Psoas muscle (tissue), 8 donors: ENCODE measurements around the gene ACACB. TPM values are rescaled to one million over a fixed set of nuclear protein-coding genes. Genes with fewer than 3 reads are reported as not detected.

ENCODE experiments used
- ATAC-seq, 4 donors: fragments of 200-7000 bp; cut with Tn5 transposase; one replicate each; pipeline ENCODE4 v1.9.1; 2020; ENCODE audit warnings: moderate library complexity in 3 of 4, mild to moderate bottlenecking in 2 of 4
- DNase-seq, 2 donors: peaks; one replicate each; pipeline ENCODE4 v3.0.0-alpha.2; 2020
- H3K27ac ChIP-seq: fragments of 200-600 bp; one replicate; pipeline ENCODE4 v1.8.0; 2022
- H3K27me3 ChIP-seq, 3 donors: fragments of 200-600 bp in 1 of 3; one replicate each; pipeline versions ENCODE4 v1.6.1 to v1.8.0; 2013 to 2022; ENCODE audit warnings: low read length in 2 of 3, mild to moderate bottlenecking in 2 of 3, moderate library complexity in 1 of 3; ENCODE audit not compliant: insufficient read depth in 3 of 3
- H3K36me3 ChIP-seq, 2 donors: fragments of 200-600 bp in 1 of 2; one replicate each; pipeline versions ENCODE4 v1.6.1 to v1.8.0; 2013 to 2022; ENCODE audit warnings: low read depth in 1 of 2, mild to moderate bottlenecking in 1 of 2, moderate library complexity in 1 of 2; ENCODE audit not compliant: insufficient read depth in 1 of 2
- H3K4me1 ChIP-seq: fragments of 200-600 bp; one replicate; pipeline ENCODE4 v1.8.0; 2022
- H3K4me3 ChIP-seq: fragments of 200-600 bp; one replicate; pipeline ENCODE4 v1.8.0; 2022; ENCODE audit warnings: mild to moderate bottlenecking
- H3K9me3 ChIP-seq: fragments of 200-600 bp; one replicate; pipeline ENCODE4 v1.8.0; 2022
- WGBS, 3 donors: extraction: QIAGEN DNeasy Blood & Tissue Kit; methylation state at CpG; one replicate each; pipeline versions ENCODE4 v1.1.6 to v1.1.7; 2013; 5-methylcytosine and 5-hydroxymethylcytosine counted together
- intact Hi-C, 2 donors: fragments of 100-400 bp; cut with DNase I; formaldehyde crosslinking; loops; one replicate each; pipeline versions ENCODE4 v1.11.0 to v1.14.2; 2022
- polyA plus RNA-seq, 3 donors: library from polyadenylated mRNA; stranded (reverse); fragments of 200-250 nt; gene quantifications; one replicate each; pipeline ENCODE4 v1.2.3, GENCODE V29; 2013
- total RNA-seq, 4 donors: library from RNA; stranded (reverse); fragmentation: NEBNext Ultra II Directional in 2 of 4; extraction: Animal tissue kit (Norgen Biotek cat#: 25700) in 2 of 4; gene quantifications; one replicate each; pipeline versions ENCODE4 v1.2.1 to v1.2.4, GENCODE V29; 2021 to 2023
- TF ChIP-seq, protein P1 (sequence below): fragments of 200-600 bp; IDR thresholded peaks from one replicate; pipeline ENCODE4 v1.8.0; 2022; ENCODE audit warnings: antibody characterized with exemption
- donor health status: healthy with polysubstance abuse.
- donor health status: DM: no; HTN: no; CAD: no; lungs with moderate emphysema.
- donor health status: Bipolar disorder and iron deficiency.
- donor health status: healthy.
- donor health status: DM: yes; HTN: yes; CAD: no.
- donor health status: DM: no; HTN: no; CAD: no.
- donor health status: DM: no; HTN: no; CAD: no.
- donor health status: DM: yes; HTN: yes; CAD: no.

Gene ACACB
- total and polyA plus RNA-seq, 7 donors, result 27.0 to 503 (median 246) TPM

DNA sequence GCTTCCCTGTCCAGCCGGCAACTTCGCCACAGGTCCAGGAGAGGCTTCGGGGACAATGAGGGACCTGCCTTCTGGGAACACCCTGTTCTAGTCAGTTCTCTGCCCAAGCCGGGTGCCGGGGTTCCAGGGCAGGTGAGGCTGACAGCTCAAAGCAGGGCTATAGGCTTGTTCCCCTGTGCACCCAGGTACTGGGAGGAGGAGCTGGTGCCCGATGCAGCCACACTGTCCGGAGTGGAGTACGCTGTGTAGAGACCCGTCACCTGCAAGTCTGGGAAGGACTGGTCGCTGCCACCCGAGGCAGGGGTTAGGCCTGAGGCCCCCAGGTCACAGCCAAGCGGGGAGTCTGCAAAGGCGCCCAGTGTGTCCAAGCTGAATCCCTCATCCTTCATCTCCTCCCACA lies 163.1 kb downstream of the ACACB start:
- intact Hi-C loops, result no loop called here

DNA sequence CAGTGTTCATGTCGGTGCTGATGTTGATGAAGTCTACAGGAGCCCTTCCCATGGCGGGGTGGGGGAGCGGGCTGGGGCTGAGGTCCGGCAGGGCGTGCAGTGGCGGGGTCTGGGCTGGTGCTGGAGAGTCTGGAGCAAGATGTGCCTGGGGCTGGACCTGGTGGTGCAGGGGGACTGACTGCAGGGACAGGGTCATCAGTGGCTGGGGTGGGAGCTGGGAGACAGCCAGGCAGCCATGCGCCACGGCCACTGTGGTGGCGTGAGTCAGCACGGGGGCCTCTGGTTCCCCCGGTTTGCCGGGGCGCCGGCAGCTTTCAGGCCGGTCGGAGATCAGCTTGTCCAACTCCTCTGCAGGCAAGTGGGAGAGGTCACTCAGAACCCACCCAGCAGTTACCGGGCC lies 165.1 kb downstream of the ACACB start:
- intact Hi-C loops, result no loop called here

More for the DNA sequence above, 163.1 kb downstream of the ACACB start:
- no peaks in the 10 kb centered on the region for H3K4me1 ChIP-seq
- no peaks in the 10 kb centered on the region for H3K36me3 ChIP-seq
- TF ChIP-seq, protein P1, sequence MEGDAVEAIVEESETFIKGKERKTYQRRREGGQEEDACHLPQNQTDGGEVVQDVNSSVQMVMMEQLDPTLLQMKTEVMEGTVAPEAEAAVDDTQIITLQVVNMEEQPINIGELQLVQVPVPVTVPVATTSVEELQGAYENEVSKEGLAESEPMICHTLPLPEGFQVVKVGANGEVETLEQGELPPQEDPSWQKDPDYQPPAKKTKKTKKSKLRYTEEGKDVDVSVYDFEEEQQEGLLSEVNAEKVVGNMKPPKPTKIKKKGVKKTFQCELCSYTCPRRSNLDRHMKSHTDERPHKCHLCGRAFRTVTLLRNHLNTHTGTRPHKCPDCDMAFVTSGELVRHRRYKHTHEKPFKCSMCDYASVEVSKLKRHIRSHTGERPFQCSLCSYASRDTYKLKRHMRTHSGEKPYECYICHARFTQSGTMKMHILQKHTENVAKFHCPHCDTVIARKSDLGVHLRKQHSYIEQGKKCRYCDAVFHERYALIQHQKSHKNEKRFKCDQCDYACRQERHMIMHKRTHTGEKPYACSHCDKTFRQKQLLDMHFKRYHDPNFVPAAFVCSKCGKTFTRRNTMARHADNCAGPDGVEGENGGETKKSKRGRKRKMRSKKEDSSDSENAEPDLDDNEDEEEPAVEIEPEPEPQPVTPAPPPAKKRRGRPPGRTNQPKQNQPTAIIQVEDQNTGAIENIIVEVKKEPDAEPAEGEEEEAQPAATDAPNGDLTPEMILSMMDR, result no peak
- peaks cover 0 to 1% (median 0%) of the 10 kb centered on the region in 3 donors for H3K27me3 ChIP-seq
- H3K4me3 ChIP-seq, result no peak overlapping the region
- H3K27ac ChIP-seq, result no peak overlapping the region
- no peaks in the 10 kb centered on the region for H3K9me3 ChIP-seq
- whole genome bisulfite sequencing, 3 donors, result 93 to 97% (median 95%) methylated on average over 13 of the region's 13 CpGs
- DNase-seq (no peak), ATAC-seq (peak in 3 of 4 donors; percentile 3 to 6 (median 5))

DNA sequence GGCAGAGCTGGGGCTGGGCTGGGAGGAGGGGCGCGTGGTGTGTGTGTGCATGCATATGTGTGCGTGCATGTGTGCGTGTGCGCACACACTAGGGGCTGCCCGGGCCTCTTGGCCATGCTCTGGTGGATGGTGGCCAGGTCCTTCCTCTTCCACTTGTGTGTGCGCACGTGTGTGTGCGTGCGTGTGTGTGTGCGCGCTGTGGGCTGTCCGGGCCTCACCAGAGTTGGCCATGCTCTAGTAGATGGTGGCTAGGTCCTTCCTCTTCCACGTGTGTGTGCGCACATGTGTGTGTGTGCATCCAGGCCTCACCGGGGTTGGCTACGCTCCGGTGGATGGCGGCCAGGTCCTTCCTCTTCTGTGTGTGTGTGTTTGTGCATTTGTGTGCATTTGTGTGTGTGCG lies 168.0 kb downstream of the ACACB start:
- ATAC-seq (no peak), DNase-seq (no peak)
- Histone ChIP-seq H3K27ac (no peak overlapping the region), H3K27me3 (peaks cover 0 to 1% (median 0%) of the 10 kb centered on the region in 3 donors), H3K4me1 (no peaks in the 10 kb centered on the region), H3K9me3 (no peaks in the 10 kb centered on the region), H3K4me3 (no peak overlapping the region), H3K36me3 (no peaks in the 10 kb centered on the region)
- intact Hi-C loops, result no loop called here
- TF ChIP-seq, protein P1, result no peak
- WGBS, 3 donors, result 88 to 93% (median 93%) methylated on average over 20 of the region's 20 CpGs

More for the DNA sequence above, 165.1 kb downstream of the ACACB start:
- DNase-seq (peak; percentile 11 to 47), ATAC-seq (peak in 2 of 4 donors; percentile 2 to 6)
- peaks cover 0 to 1% (median 0%) of the 10 kb centered on the region in 3 donors for H3K27me3 ChIP-seq
- no peaks in the 10 kb centered on the region for H3K9me3 ChIP-seq
- WGBS, 3 donors, result 82 to 88% (median 86%) methylated on average over 13 to 17 of the region's 17 CpGs
- H3K4me3 ChIP-seq, result no peak overlapping the region
- no peaks in the 10 kb centered on the region for H3K4me1 ChIP-seq
- no peaks in the 10 kb centered on the region for H3K36me3 ChIP-seq
- TF ChIP-seq, protein P1, result no peak
- H3K27ac ChIP-seq, result no peak overlapping the region

DNA sequence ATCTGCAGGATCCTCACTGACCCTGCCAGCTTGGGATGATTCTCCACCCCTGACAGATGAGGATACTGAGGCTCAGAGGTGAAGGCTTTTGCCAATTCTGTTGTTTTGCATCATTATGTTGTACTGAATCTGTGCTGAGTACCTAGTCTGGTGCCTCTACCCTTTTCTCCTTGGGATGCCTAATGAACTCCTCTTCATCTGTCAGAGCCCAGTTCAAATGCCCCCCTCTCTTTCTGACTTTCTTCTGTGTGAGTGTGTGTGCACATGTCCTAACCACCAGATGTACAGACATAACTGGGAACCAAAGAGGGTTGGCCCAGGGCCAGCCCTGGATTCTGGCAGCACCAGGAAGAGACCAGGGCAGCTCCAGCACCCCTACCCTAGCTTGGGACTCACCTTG lies 169.9 kb downstream of the ACACB start:
- Histone ChIP-seq H3K4me1 (no peaks in the 10 kb centered on the region), H3K9me3 (no peaks in the 10 kb centered on the region), H3K27me3 (peaks cover 0 to 1% (median 0%) of the 10 kb centered on the region in 3 donors), H3K36me3 (no peaks in the 10 kb centered on the region), H3K27ac (no peak overlapping the region), H3K4me3 (no peak overlapping the region)
- intact Hi-C loops, result no loop called here
- DNase-seq, result no peak
- TF ChIP-seq, protein P1, result no peak
- ATAC-seq, result no peak

DNA sequence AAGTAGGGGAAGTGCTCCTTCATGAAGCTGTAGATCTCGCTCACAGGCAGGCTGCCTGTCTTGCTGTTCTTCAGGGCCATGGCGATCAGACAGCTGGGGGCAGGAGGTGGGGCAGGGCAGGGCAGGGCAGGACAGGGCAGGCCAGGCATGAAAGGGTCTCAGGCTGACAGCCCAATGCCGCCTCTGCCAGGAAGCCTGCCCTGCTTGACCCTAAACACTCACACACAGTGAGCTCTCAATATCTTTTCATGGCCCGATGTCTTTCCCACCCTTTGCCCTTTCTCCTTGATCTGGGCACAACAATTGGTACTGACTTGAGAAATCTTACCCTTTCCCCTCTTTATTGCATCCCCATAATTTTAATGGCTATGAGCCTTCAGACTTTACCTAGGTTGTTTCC lies 170.3 kb downstream of the ACACB start:
- Histone ChIP-seq H3K36me3 (no peaks in the 10 kb centered on the region), H3K27ac (no peak overlapping the region), H3K27me3 (no peaks in the 10 kb centered on the region), H3K9me3 (no peaks in the 10 kb centered on the region), H3K4me3 (no peak overlapping the region), H3K4me1 (no peaks in the 10 kb centered on the region)
- TF ChIP-seq, protein P1, result no peak
- intact Hi-C loops, result no loop called here
- DNase-seq, result peak in 1 of 2 donors; percentile 36
- ATAC-seq, result no peak
- 85 to 94% (median 86%) methylated on average over 3 to 4 of the region's 4 CpGs for WGBS, 3 donors
